Smooth muscle cell (in vitro differentiated cells): ENCODE measurements around the gene CNIH3. TPM values are rescaled to one million over a fixed set of nuclear protein-coding genes. Genes with fewer than 3 reads are reported as not detected.

Experiments
- DNase-seq: peaks from one replicate; lab custom pipeline; 2025; ENCODE audit not compliant: unreplicated experiment; lab: John Stamatoyannopoulos, UW
- H2AFZ ChIP-seq: fragments of 200-600 bp; sonication (generic); 2 replicates; pipeline ENCODE4 v1.6.0; 2016; ENCODE audit warnings: antibody characterized with exemption, low read depth, mild to moderate bottlenecking
- H3F3A ChIP-seq: fragments of 200-600 bp; sonication (generic); 2 replicates; pipeline ENCODE4 v1.6.0; 2017; ENCODE audit warnings: antibody characterized with exemption, low read depth
- H3K27ac ChIP-seq: fragments of 200-600 bp; sonication (generic); 2 replicates; pipeline ENCODE4 v1.5.1; 2016; ENCODE audit warnings: low read depth, mild to moderate bottlenecking
- H3K27me3 ChIP-seq: fragments of 200-600 bp; sonication (generic); 2 replicates; pipeline ENCODE4 v1.6.1; 2016; ENCODE audit warnings: low read depth, mild to moderate bottlenecking
- H3K36me3 ChIP-seq: fragments of 200-600 bp; sonication (generic); 2 replicates; pipeline ENCODE4 v1.5.1; 2016; ENCODE audit warnings: low read depth
- H3K4me1 ChIP-seq: fragments of 200-600 bp; sonication (generic); 2 replicates; pipeline ENCODE4 v1.5.1; 2016; ENCODE audit warnings: low read depth
- H3K4me2 ChIP-seq: fragments of 200-600 bp; sonication (generic); 2 replicates; pipeline ENCODE4 v1.6.0; 2016; ENCODE audit warnings: mild to moderate bottlenecking
- H3K4me3 ChIP-seq: fragments of 200-600 bp; sonication (generic); 2 replicates; pipeline ENCODE4 v1.5.1; 2016; ENCODE audit warnings: mild to moderate bottlenecking
- H3K79me2 ChIP-seq: fragments of 200-600 bp; sonication (generic); 2 replicates; pipeline ENCODE4 v1.6.0; 2016; ENCODE audit warnings: low read depth, mild to moderate bottlenecking
- H3K9ac ChIP-seq: fragments of 200-600 bp; sonication (generic); 2 replicates; pipeline ENCODE4 v1.6.0; 2016; ENCODE audit warnings: low read depth
- H3K9me3 ChIP-seq: fragments of 200-600 bp; sonication (generic); replicated peaks from 2 replicates; pipeline ENCODE4 v1.5.1; 2016; ENCODE audit warnings: low read depth
- H4K20me1 ChIP-seq: fragments of 200-600 bp; sonication (generic); 2 replicates; pipeline ENCODE4 v1.6.0; 2016; ENCODE audit warnings: low read depth
- WGBS: methylation state at CpG from one replicate; pipeline ENCODE4 v1.1.7; 2016; ENCODE audit warnings: low lambda C conversion rate; 5-methylcytosine and 5-hydroxymethylcytosine counted together
- polyA plus RNA-seq: library from polyadenylated mRNA; unstranded; fragments of >200 nt; fragmentation: Nextera tagmentation; extraction: Ambion mirVana; gene quantifications from 2 replicates; pipeline ENCODE4 v1.2.1, GENCODE V29; 2016
- total RNA-seq: library from RNA; depleted of rRNA; stranded (reverse); fragments of >200 nt; gene quantifications from 2 replicates; pipeline ENCODE4 v1.2.3, GENCODE V29; 2014
- TF ChIP-seq, protein P1 (sequence below): fragments of 200-600 bp; sonication (generic); IDR thresholded peaks from 2 replicates; pipeline ENCODE4 v1.5.1; 2017; ENCODE audit warnings: borderline replicate concordance, mild to moderate bottlenecking, antibody characterized with exemption; ENCODE audit not compliant: insufficient read depth, poor library complexity, severe bottlenecking

Gene CNIH3
- total and polyA plus RNA-seq, 2 experiments from 2014 or later: 6.6 to 8.0 TPM

DNA sequence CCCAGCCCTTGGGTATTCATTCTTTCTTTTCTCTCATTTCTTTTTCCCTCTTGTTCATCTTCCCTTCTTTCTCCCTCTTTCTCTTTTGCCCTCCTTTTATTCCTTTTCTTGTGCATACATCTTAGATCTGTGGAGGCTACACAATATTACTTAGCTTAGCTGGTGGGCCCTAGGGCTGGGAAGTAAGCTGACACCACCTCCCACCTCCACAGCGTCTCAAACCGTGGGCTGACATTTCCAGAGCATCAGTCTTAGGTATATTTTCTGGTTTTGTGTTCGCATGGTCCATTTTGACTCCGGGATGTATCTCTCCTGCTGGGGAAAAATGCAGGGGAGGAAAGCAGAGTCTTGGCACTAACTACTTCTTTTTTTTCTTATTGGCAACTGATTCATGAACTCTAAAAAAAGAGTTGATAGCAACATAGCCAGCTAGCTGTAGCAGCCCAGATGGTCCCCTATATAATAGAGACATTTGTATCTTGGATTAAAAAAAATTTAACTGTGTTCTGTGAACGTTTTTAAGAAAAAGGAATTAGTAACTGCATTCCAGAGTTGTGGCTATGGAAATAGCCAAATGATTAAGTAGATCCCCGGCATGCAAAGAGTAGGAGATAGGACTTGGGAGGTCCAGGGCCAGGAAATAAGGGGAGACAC lies 15.5 kb downstream of the CNIH3 start:
- DNase-seq: no peak
- Histone ChIP-seq H3K4me2 (peak overlapping the region; percentile 71), H2AFZ (no peak overlapping the region), H3K79me2 (no peaks in the 10 kb centered on the region), H3K9me3 (no peaks in the 10 kb centered on the region), H3K4me3 (no peak overlapping the region), H3F3A (peaks cover 12% of the 10 kb centered on the region), H3K4me1 (peaks cover 17% of the 10 kb centered on the region), H3K27ac (peak overlapping the region; percentile 84), H3K36me3 (no peaks in the 10 kb centered on the region), H3K27me3 (no peaks in the 10 kb centered on the region), H4K20me1 (no peaks in the 10 kb centered on the region), H3K9ac (no peak overlapping the region)
- WGBS: 52% methylated on average over 6 of the region's 6 CpGs
- TF ChIP-seq, protein P1, sequence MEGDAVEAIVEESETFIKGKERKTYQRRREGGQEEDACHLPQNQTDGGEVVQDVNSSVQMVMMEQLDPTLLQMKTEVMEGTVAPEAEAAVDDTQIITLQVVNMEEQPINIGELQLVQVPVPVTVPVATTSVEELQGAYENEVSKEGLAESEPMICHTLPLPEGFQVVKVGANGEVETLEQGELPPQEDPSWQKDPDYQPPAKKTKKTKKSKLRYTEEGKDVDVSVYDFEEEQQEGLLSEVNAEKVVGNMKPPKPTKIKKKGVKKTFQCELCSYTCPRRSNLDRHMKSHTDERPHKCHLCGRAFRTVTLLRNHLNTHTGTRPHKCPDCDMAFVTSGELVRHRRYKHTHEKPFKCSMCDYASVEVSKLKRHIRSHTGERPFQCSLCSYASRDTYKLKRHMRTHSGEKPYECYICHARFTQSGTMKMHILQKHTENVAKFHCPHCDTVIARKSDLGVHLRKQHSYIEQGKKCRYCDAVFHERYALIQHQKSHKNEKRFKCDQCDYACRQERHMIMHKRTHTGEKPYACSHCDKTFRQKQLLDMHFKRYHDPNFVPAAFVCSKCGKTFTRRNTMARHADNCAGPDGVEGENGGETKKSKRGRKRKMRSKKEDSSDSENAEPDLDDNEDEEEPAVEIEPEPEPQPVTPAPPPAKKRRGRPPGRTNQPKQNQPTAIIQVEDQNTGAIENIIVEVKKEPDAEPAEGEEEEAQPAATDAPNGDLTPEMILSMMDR: no peak

DNA sequence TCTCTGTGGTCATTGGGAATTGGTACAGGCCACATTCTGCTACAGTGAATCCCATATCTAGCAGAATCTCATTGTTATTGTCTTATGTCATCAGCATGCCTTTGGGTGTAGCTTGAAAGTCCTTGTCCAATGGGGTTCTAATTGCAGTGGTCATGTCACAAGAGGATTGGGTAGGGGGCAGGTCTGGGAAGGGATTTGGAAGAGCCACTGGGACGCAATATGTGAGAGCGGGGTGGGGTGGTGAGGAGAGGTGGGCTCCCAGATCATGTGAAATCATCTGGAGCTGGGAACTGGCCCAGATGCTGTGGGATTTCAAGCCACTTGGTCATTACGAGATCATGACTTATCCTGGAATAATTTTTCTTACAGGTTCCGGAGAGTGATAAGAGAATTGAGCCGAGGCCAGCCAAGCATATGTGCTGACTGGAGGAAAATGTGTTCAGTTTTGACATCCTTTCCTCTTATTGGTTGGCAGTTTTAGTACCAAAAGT lies 16.3 kb downstream of the CNIH3 start:
- H3K9ac ChIP-seq: peak overlapping the region; percentile 75
- peak overlapping the region; percentile 84 for H3K27ac ChIP-seq
- peaks cover 12% of the 10 kb centered on the region for H3F3A ChIP-seq
- no peaks in the 10 kb centered on the region for H3K79me2 ChIP-seq
- no peak overlapping the region for H3K4me3 ChIP-seq
- H3K4me2 ChIP-seq: peak overlapping the region; percentile 71
- TF ChIP-seq, protein P1: no peak
- 53% methylated on average over 5 of the region's 5 CpGs for WGBS
- DNase-seq: no peak
- no peaks in the 10 kb centered on the region for H3K36me3 ChIP-seq
- no peaks in the 10 kb centered on the region for H3K27me3 ChIP-seq
- H3K4me1 ChIP-seq: peaks cover 14% of the 10 kb centered on the region
- no peak overlapping the region for H2AFZ ChIP-seq
- no peaks in the 10 kb centered on the region for H4K20me1 ChIP-seq
- no peaks in the 10 kb centered on the region for H3K9me3 ChIP-seq

GRCh38 chr1:224632921-224633321 lies 16.8 kb downstream of the CNIH3 start:
- Histone ChIP-seq H3K27ac (peak overlapping the region; percentile 84), H3K27me3 (no peaks in the 10 kb centered on the region), H4K20me1 (no peaks in the 10 kb centered on the region), H3K4me3 (no peak overlapping the region), H3K4me1 (peaks cover 14% of the 10 kb centered on the region), H3F3A (peaks cover 12% of the 10 kb centered on the region), H2AFZ (peak overlapping the region; percentile 21), H3K9ac (peak overlapping the region; percentile 75), H3K36me3 (no peaks in the 10 kb centered on the region), H3K4me2 (peak overlapping the region; percentile 71), H3K79me2 (no peaks in the 10 kb centered on the region), H3K9me3 (no peaks in the 10 kb centered on the region)
- TF ChIP-seq, protein P1: no peak
- DNase-seq: no peak
- WGBS: 45% methylated on average over 8 of the region's 8 CpGs

GRCh38 chr1:224635356-224635755 lies 19.2 kb downstream of the CNIH3 start:
- no peak overlapping the region for H2AFZ ChIP-seq
- whole genome bisulfite sequencing: 10% methylated on average over 5 of the region's 5 CpGs
- no peak for DNase-seq
- H3K4me1 ChIP-seq: peaks cover 14% of the 10 kb centered on the region
- H3K27ac ChIP-seq: peak overlapping the region; percentile 31
- H3K9me3 ChIP-seq: no peaks in the 10 kb centered on the region
- H3F3A ChIP-seq: peaks cover 12% of the 10 kb centered on the region
- H3K4me2 ChIP-seq: no peak overlapping the region
- no peaks in the 10 kb centered on the region for H4K20me1 ChIP-seq
- H3K27me3 ChIP-seq: no peaks in the 10 kb centered on the region
- TF ChIP-seq, protein P1: no peak
- H3K4me3 ChIP-seq: no peak overlapping the region
- no peaks in the 10 kb centered on the region for H3K79me2 ChIP-seq
- H3K36me3 ChIP-seq: no peaks in the 10 kb centered on the region
- peak overlapping the region; percentile 21 for H3K9ac ChIP-seq
